ENCODE data around the gene CDH23. TPM values are rescaled to one million over a fixed set of nuclear protein-coding genes. Genes with fewer than 3 reads are reported as not detected.

The CDH23 gene
- total and polyA plus RNA-seq, 2 of the 8 experiments (the other 6 are each of a cell fraction or from before 2014, with no cell fraction given): 1.9 to 4.9 TPM

GRCh38 chr10:71371750-71372166 is 25.0 kb upstream of the CDH23 start:
- FAIRE-seq: no peak
- CTCF ChIA-PET (ENCODE audit: partially characterized antibody): interaction anchor here (0.5 to 28.0 kb wide), 8 partner anchors 12 to 468 kb away, joined by 3 to 401 read pairs (median 4); partner anchors contain the start of gene SLC29A3

More at GRCh38 chr10:71371750-71372166, 25.0 kb upstream of the CDH23 start:
- no peak overlapping the region for H3K4ac ChIP-seq (replicated peaks; ENCODE audit: insufficient read length, low read depth, low read length)
- no peaks in the 10 kb centered on the region for H3K79me2 ChIP-seq (ENCODE audit: control insufficient read depth in 1 of 2, insufficient read depth in 2 of 2, low read length in 2 of 2)
- H3K9me3 ChIP-seq (ENCODE audit: insufficient read depth in 2 of 2, low read depth in 1 of 2, low read length in 1 of 2): no peaks in the 10 kb centered on the region
- TF ChIP-seq CEBPB (IDR thresholded peaks at IDR 0.05; ENCODE audit: low read depth, low read length): no peak
- no peak for TF ChIP-seq CREB1 (IDR thresholded peaks at IDR 0.05)
- H3K36me3 ChIP-seq (ENCODE audit: control insufficient read depth in 2 of 4, insufficient read depth in 4 of 4, low read length in 3 of 4): no peaks in the 10 kb centered on the region
- H4K91ac ChIP-seq (replicated peaks; ENCODE audit: insufficient read length, low read length): no peak overlapping the region
- H2AK5ac ChIP-seq (ENCODE audit: low read depth, low read length): no peak overlapping the region
- H3K23ac ChIP-seq (ENCODE audit: insufficient read length): no peak overlapping the region
- H3K56ac ChIP-seq (replicated peaks; ENCODE audit: insufficient read length, low read depth, low read length): no peak overlapping the region
- no peaks in the 10 kb centered on the region; a peak in 1 of 7 replicates for H3K27me3 ChIP-seq (replicated peaks in 1 of 4; ENCODE audit: control insufficient read depth in 3 of 4, extremely low read depth in 1 of 4, insufficient read depth in 3 of 4, low read length in 3 of 4)
- no peak overlapping the region for H3K14ac ChIP-seq (ENCODE audit: insufficient read length)
- POLR2A ChIA-PET (ENCODE audit: partially characterized antibody): interaction anchor here (0.6 kb wide), 1 partner anchor 62 kb away, joined by 3 read pairs; no protein-coding TSS in a partner anchor
- WGBS, 2 experiments (ENCODE audit: extremely low coverage in 1 of 2, insufficient coverage in 1 of 2, insufficient read length in 1 of 2, insufficient replicate concordance in 2 of 2, low coverage in 1 of 2, low lambda C conversion rate in 2 of 2, missing lambda C conversion rate in 1 of 2): 90% methylated on average over 6 of the region's 6 CpGs; no CpG with 5 or more reads in 1 of the 2 experiments
- no peak overlapping the region for H3K4me2 ChIP-seq (ENCODE audit: insufficient read depth in 1 of 2, low read depth in 2 of 2, low read length in 2 of 2)
- H2BK20ac ChIP-seq (ENCODE audit: low read length): no peak overlapping the region
- no peak overlapping the region for H2BK15ac ChIP-seq (ENCODE audit: low read length)
- no peak for DNase-seq (ENCODE audit: low read depth in 1 of 2, low spot score in 2 of 2)
- H3K23me2 ChIP-seq (ENCODE audit: low read depth, low read length): no peaks in the 10 kb centered on the region
- H3K4me1 ChIP-seq (replicated peaks in 1 of 4; ENCODE audit: control insufficient read depth in 3 of 4, insufficient read depth in 4 of 4, low read length in 3 of 4): no peaks in the 10 kb centered on the region; a peak in 1 of 7 replicates
- H4K5ac ChIP-seq (ENCODE audit: insufficient read length, low read depth, low read length): no peak overlapping the region
- no peaks in the 10 kb centered on the region for H4K20me1 ChIP-seq (replicated peaks in 1 of 2; ENCODE audit: control insufficient read depth in 1 of 2, insufficient read depth in 2 of 2, low read length in 2 of 2)
- no peak overlapping the region for H2BK12ac ChIP-seq (ENCODE audit: low read depth, low read length)
- no peak overlapping the region for H3K18ac ChIP-seq (ENCODE audit: extremely low read depth, low read length)
- H4K8ac ChIP-seq (ENCODE audit: extremely low read depth, insufficient read depth, low read length): no peak overlapping the region
- no peak overlapping the region for H2BK5ac ChIP-seq (ENCODE audit: low read depth, low read length)
- H2AFZ ChIP-seq (ENCODE audit: low read length): no peak overlapping the region
- no peak overlapping the region for H2BK120ac ChIP-seq (replicated peaks; ENCODE audit: low read depth, low read length)
- no peak overlapping the region for H3K9ac ChIP-seq (replicated peaks in 1 of 4; ENCODE audit: extremely low read depth in 1 of 4, low read depth in 3 of 4, low read length in 3 of 4)
- H3K27ac ChIP-seq (ENCODE audit: low read depth, low read length): no peak overlapping the region
- no peak overlapping the region for H3K4me3 ChIP-seq (ENCODE audit: extremely low read depth in 1 of 4, insufficient read depth in 2 of 4, low read depth in 3 of 4, low read length in 4 of 4)
- H3K79me1 ChIP-seq (ENCODE audit: low read depth, low read length): no peaks in the 10 kb centered on the region
